ENCODE results near the gene SF3B3. TPM values are rescaled to one million over a fixed set of nuclear protein-coding genes. Genes with fewer than 3 reads are reported as not detected.
"Not testable (repeated sequence)": the region's sequence is repeated elsewhere in the genome, so short reads cannot be mapped to it uniquely, and the experiment has no call there.

The SF3B3 gene
- total RNA-seq, 4 donors from 2014 or later, result 51.1 to 90.6 (median 66.2) TPM

DNA sequence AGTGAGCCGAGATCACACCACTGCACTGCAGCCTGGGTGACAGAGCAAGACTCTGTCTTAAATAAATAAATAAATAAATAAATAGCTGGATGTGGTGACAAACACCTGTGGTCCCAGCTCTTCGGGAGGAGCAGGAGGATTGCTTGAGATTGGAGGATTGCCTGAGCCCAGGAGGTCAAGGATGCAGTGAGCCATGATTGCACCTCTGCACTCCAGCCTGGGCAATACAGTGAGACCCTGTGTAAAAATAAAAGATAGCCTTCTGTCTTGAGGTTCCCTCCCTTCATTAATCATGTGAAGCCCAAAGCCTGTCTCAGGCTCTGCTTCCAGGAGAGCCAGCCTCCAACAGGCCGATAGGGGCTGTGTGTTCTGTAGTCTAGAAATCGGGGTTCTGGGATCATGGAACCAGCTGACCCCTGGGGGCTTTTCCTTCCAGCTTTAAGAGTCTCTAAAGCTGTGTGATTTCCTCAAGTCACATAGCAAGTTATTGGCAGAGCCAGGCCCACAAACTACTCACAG lies 88.2 kb downstream of the SF3B3 start:
- intact Hi-C loops (cut with DNase I), result no loop called here
- H3K36me3 ChIP-seq, result no peaks in the 10 kb centered on the region
- H3K27me3 ChIP-seq, result no peaks in the 10 kb centered on the region
- H3K9me3 ChIP-seq, result no peaks in the 10 kb centered on the region
- TF ChIP-seq, protein P1, sequence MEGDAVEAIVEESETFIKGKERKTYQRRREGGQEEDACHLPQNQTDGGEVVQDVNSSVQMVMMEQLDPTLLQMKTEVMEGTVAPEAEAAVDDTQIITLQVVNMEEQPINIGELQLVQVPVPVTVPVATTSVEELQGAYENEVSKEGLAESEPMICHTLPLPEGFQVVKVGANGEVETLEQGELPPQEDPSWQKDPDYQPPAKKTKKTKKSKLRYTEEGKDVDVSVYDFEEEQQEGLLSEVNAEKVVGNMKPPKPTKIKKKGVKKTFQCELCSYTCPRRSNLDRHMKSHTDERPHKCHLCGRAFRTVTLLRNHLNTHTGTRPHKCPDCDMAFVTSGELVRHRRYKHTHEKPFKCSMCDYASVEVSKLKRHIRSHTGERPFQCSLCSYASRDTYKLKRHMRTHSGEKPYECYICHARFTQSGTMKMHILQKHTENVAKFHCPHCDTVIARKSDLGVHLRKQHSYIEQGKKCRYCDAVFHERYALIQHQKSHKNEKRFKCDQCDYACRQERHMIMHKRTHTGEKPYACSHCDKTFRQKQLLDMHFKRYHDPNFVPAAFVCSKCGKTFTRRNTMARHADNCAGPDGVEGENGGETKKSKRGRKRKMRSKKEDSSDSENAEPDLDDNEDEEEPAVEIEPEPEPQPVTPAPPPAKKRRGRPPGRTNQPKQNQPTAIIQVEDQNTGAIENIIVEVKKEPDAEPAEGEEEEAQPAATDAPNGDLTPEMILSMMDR (IDR thresholded peaks at IDR 0.05), result no peak
- TF ChIP-seq POLR2A (IDR thresholded peaks at IDR 0.05; ENCODE audit: low read depth), result no peak
- no peak for TF ChIP-seq POLR2AphosphoS5 (IDR thresholded peaks at IDR 0.05)
- TF ChIP-seq EP300 (IDR thresholded peaks at IDR 0.05), result no peak
- H3K27ac ChIP-seq (replicated peaks in 1 of 4), result no peak overlapping the region
- DNase-seq (ENCODE audit: extremely low spot score), result no peak
- H3K4me1 ChIP-seq, result peaks cover 0 to 18% (median 11%) of the 10 kb centered on the region in 4 donors
- no peak overlapping the region for H3K4me3 ChIP-seq
- WGBS, result 90% methylated on average over 4 of the region's 4 CpGs

DNA sequence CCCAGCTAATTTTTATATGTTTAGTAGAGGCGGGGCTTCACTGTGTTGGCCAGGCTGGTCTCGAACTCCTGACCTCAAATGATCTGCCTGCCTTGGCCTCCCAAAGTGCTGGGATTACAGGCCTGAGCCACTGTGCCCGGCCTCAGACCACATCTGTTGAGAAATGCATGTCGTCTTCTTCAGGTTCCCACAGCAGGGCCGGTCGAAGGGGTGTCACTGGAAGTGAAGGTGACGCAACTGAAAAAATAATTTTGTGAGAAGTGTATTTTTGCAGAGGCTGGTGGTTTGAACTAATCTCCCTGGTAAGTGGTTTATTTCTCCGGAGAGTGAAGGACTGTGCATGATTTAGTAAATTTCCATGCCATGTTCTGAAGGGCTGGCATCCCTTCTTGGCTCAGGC lies 89.3 kb downstream of the SF3B3 start:
- Histone ChIP-seq H3K36me3 (no peaks in the 10 kb centered on the region), H3K9me3 (no peaks in the 10 kb centered on the region), H3K4me1 (peaks cover 0 to 18% (median 11%) of the 10 kb centered on the region in 4 donors), H3K27ac (replicated peaks in 1 of 4) (no peak overlapping the region), H3K4me3 (no peak overlapping the region), H3K27me3 (no peaks in the 10 kb centered on the region)
- no peak for DNase-seq (ENCODE audit: extremely low spot score)
- WGBS, result 79% methylated on average over 8 of the region's 8 CpGs
- TF ChIP-seq, protein P1 (IDR thresholded peaks at IDR 0.05), result no peak
- TF ChIP-seq POLR2AphosphoS5 (IDR thresholded peaks at IDR 0.05) (no peak), POLR2A (IDR thresholded peaks at IDR 0.05; ENCODE audit: low read depth) (no peak), EP300 (IDR thresholded peaks at IDR 0.05) (no peak)
- intact Hi-C loops (cut with DNase I), result no loop called here

DNA sequence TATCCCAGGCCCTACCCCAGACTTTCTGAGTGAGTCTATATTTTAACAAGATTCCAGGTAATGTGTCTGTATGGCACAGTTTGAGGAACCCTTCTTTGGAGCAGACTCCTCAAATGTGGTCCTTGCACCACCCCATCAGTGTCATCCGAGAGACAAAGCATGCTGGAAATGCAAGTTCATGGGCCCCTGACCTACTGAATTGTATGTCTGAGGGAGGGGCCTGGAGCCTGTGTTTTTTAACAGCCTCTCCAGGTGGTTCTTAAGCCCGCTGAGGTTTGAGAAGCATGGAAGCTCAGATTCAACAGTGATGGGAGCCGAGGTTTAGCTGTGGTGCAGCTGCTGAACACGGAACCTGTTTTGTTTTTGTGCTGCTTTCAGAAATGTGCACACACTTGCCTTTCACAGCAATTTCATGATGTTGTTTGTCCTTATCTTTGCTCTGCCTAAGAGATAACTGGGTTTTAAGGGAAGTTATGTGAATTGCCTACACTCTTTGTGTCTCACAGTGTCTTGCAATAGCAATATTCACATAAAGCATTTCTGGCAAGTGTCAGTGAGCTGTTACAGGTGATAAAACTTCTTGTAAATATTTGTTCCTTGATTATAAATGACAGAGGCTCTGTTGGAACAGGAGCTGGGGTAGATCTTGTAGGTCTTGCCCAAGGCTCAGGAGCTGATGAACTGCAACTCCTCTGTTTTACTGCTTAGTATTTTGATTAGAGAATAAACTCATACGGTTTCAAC lies 90.8 kb downstream of the SF3B3 start:
- no peak for DNase-seq (ENCODE audit: extremely low spot score)
- Histone ChIP-seq H3K27me3 (no peaks in the 10 kb centered on the region), H3K4me3 (no peak overlapping the region), H3K4me1 (peaks cover 0 to 18% (median 11%) of the 10 kb centered on the region in 4 donors), H3K36me3 (no peaks in the 10 kb centered on the region), H3K9me3 (no peaks in the 10 kb centered on the region), H3K27ac (replicated peaks in 1 of 4) (no peak overlapping the region)
- intact Hi-C loops (cut with DNase I), result no loop called here
- WGBS, result 84% methylated on average over 5 of the region's 5 CpGs
- no peak for TF ChIP-seq POLR2AphosphoS5 (IDR thresholded peaks at IDR 0.05)
- TF ChIP-seq, protein P1 (IDR thresholded peaks at IDR 0.05), result no peak
- no peak for TF ChIP-seq POLR2A (IDR thresholded peaks at IDR 0.05; ENCODE audit: low read depth)
- TF ChIP-seq EP300 (IDR thresholded peaks at IDR 0.05), result no peak

DNA sequence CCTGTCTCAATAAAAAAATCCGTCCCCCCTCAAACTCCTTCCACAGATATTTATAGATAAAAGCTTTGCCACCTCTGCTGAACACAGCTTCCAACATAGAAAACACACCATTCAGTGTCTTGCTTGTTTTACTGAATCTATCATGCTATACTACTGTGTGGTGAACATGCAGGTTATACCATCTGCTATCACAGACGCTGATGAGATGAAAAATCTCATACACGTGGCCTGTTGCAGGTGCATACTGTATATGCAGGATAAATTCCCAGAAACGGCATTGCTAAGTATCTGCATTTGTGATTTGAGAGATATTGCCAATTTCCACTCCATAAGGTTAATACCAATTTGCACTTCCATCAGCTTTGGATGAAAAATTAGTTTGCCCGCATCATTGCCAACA lies 92.3 kb downstream of the SF3B3 start:
- 93% methylated on average over 5 of the region's 5 CpGs for WGBS
- Histone ChIP-seq H3K27ac (replicated peaks in 1 of 4) (no peak overlapping the region), H3K4me3 (no peak overlapping the region), H3K27me3 (no peaks in the 10 kb centered on the region), H3K9me3 (no peaks in the 10 kb centered on the region), H3K4me1 (peaks cover 0 to 6% (median 0%) of the 10 kb centered on the region in 4 donors), H3K36me3 (no peaks in the 10 kb centered on the region)
- TF ChIP-seq, protein P1 (IDR thresholded peaks at IDR 0.05), result no peak
- TF ChIP-seq POLR2A (IDR thresholded peaks at IDR 0.05; ENCODE audit: low read depth), result no peak
- no peak for TF ChIP-seq EP300 (IDR thresholded peaks at IDR 0.05)
- DNase-seq (ENCODE audit: extremely low spot score), result no peak
- intact Hi-C loops (cut with DNase I), result no loop called here

DNA sequence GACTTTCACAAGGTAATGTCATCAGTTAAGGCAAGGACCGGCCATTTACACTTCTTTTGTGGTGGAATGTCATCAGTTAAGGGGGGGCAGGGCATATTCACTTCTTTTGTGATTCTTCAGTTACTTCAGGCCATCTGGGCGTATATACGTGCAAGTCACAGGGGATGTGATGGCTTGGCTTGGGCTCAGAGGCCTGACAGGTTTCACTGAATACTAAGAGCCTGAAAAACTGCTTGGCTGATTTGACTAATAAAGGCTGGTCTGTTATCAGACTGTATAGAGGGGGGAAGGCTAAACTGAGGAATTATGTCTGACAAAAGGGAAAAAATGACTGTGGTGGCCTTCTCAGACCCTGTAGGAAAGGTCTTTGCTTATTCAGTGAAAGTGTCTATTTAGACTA lies 98.2 kb downstream of the SF3B3 start:
- H3K4me1 ChIP-seq; intact Hi-C loops (cut with DNase I); H3K27ac ChIP-seq (replicated peaks in 1 of 4); H3K4me3 ChIP-seq; H3K9me3 ChIP-seq; H3K27me3 ChIP-seq; DNase-seq (ENCODE audit: extremely low spot score); H3K36me3 ChIP-seq: not testable (repeated sequence)
- WGBS, result 83% methylated on average over 1 of the region's 3 CpGs

Small RNA genes within 50 kb of the gene (small RNA-seq; reads per million reads assigned to genes)
- 466 to 788 (median 694) reads per million in 3 donors for gene SNORD111
- 377 to 650 (median 546) reads per million in 3 donors for gene SNORD111B

Other genes starting within 250 kb of the SF3B3 start
- 100 to 1,000 TPM in 1 of 4 donors, 10 to 100 TPM in 3; 67.1 to 101 (median 87.2) TPM for gene AARS1, start 234.3 kb upstream of the SF3B3 start, total RNA-seq
- gene DDX19B, start 224.6 kb upstream of the SF3B3 start, total RNA-seq, result 10 to 100 TPM; 36.1 to 48.7 (median 41.1) TPM
- 10 to 100 TPM; 44.0 to 54.0 (median 52.8) TPM for gene DDX19A, start 176.9 kb upstream of the SF3B3 start, total RNA-seq
- 10 to 100 TPM; 18.6 to 34.9 (median 27.2) TPM for gene ST3GAL2, start 84.7 kb upstream of the SF3B3 start, total RNA-seq
- gene FCSK, start 69.2 kb upstream of the SF3B3 start, total RNA-seq, result 10 to 100 TPM in 3 of 4 donors, 1 to 10 TPM in 1; 8.3 to 13.7 (median 12.3) TPM
- 10 to 100 TPM; 30.6 to 40.0 (median 35.8) TPM for gene COG4, start 262 bp upstream of the SF3B3 start, total RNA-seq
- gene IL34, start 122.7 kb downstream of the SF3B3 start, total RNA-seq, result 1 to 10 TPM; 1.7 to 4.7 (median 3.4) TPM
- 100 to 1,000 TPM in 2 of 4 donors, 10 to 100 TPM in 2; 74.9 to 238 (median 130) TPM for gene MTSS2, start 162.2 kb downstream of the SF3B3 start, total RNA-seq